Liver (tissue), 6 donors: ENCODE data around the gene PEX11A. TPM values are rescaled to one million over a fixed set of nuclear protein-coding genes. Genes with fewer than 3 reads are reported as not detected.

Experiments used
- polyA plus RNA-seq, 2 donors: library from polyadenylated mRNA; stranded (reverse) in 1 of 2; unstranded in 1 of 2; fragments of 200-250 nt in 1 of 2; fragments of >200 nt in 1 of 2; fragmentation: Nextera tagmentation in 1 of 2; extraction: Ambion mirVana in 1 of 2; gene quantifications; one replicate each; pipeline versions ENCODE4 v1.2.1 to v1.2.3, GENCODE V29; 2013 to 2015
- small RNA-seq: library from RNA; depleted of rRNA; stranded (forward); fragments of <200 nt; gene quantifications from one replicate; pipeline ENCODE3, GENCODE V24; 2014
- total RNA-seq, 2 donors: library from RNA; depleted of rRNA; stranded (reverse); fragments of >200 nt; gene quantifications; one replicate each; pipeline ENCODE4 v1.2.3, GENCODE V29; 2014
- TF ChIP-seq, protein P1 (sequence below): IDR thresholded peaks from 2 replicates; pipeline ENCODE4 v1.6.1; 2016; ENCODE audit warnings: antibody characterized with exemption
- donor health status: healthy.
- donor health status: healthy.
- donor health status: healthy.

The PEX11A gene
- total and polyA plus RNA-seq, 4 donors, result 6.6 to 47.9 (median 24.3) TPM

DNA sequence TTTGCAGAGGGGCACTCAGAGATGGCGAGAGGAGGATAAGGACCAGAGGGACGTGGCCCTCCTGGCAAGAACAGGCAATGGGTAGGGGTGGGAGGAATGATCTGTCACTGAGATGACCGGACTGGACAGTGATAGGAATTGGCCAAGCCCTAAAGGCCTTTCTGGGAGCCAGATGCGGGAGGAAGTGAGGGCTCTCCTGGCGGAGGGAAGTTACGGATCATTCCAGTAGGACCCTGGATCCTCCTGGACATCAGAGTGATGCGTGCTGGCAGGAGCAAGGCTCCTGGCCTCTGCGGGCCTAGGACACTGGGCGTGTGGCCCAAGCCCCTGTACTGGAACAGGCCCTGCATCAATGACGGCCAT is 58.7 kb downstream of the PEX11A start (continued):
- TF ChIP-seq, protein P1, sequence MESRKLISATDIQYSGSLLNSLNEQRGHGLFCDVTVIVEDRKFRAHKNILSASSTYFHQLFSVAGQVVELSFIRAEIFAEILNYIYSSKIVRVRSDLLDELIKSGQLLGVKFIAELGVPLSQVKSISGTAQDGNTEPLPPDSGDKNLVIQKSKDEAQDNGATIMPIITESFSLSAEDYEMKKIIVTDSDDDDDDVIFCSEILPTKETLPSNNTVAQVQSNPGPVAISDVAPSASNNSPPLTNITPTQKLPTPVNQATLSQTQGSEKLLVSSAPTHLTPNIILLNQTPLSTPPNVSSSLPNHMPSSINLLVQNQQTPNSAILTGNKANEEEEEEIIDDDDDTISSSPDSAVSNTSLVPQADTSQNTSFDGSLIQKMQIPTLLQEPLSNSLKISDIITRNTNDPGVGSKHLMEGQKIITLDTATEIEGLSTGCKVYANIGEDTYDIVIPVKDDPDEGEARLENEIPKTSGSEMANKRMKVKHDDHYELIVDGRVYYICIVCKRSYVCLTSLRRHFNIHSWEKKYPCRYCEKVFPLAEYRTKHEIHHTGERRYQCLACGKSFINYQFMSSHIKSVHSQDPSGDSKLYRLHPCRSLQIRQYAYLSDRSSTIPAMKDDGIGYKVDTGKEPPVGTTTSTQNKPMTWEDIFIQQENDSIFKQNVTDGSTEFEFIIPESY, result no peak

Small RNA genes within 50 kb of the gene (small RNA-seq; reads per million reads assigned to genes)
- gene RNU6-132P, result not detected

Other genes with a start within 250 kb of the PEX11A start
- under 1 TPM; 0.08 to 0.19 TPM for gene RHCG, start 194.2 kb downstream of the PEX11A start, total RNA-seq
- under 1 TPM; 0.14 to 0.15 TPM for gene RHCG, start 194.2 kb downstream of the PEX11A start, polyA plus RNA-seq
- 1 to 10 TPM in 1 of 2 donors, under 1 TPM in 1; under 0.01 to 7.3 TPM for gene TICRR, start 115.3 kb downstream of the PEX11A start, total RNA-seq
- gene TICRR, start 115.3 kb downstream of the PEX11A start, polyA plus RNA-seq, result under 1 TPM; 0.13 to 0.17 TPM
- 1 to 10 TPM; 1.0 to 1.3 TPM for gene KIF7, start 35.3 kb downstream of the PEX11A start, total RNA-seq
- gene KIF7, start 35.3 kb downstream of the PEX11A start, polyA plus RNA-seq, result under 1 TPM; 0.04 to 0.44 TPM
- gene PLIN1, start 11.4 kb downstream of the PEX11A start, total RNA-seq, result 10 to 100 TPM; 10.8 to 46.0 TPM
- 10 to 100 TPM; 10.2 to 15.8 TPM for gene PLIN1, start 11.4 kb downstream of the PEX11A start, polyA plus RNA-seq
- under 1 TPM in 1 of 2 donors, not detected in 1; 0.08 TPM for gene WDR93, start 57 bp upstream of the PEX11A start, total RNA-seq
- gene WDR93, start 57 bp upstream of the PEX11A start, polyA plus RNA-seq, result under 1 TPM in 1 of 2 donors, not detected in 1; 0.08 TPM
- under 1 TPM; 0.14 to 0.50 TPM for gene MESP1, start 60.5 kb upstream of the PEX11A start, total RNA-seq
- 1 to 10 TPM; 1.2 to 1.8 TPM for gene MESP1, start 60.5 kb upstream of the PEX11A start, polyA plus RNA-seq
- not detected for gene MESP2, start 85.6 kb upstream of the PEX11A start, total RNA-seq
- under 1 TPM in 1 of 2 donors, not detected in 1; 0.03 TPM for gene MESP2, start 85.6 kb upstream of the PEX11A start, polyA plus RNA-seq
- gene ANPEP, start 124.1 kb upstream of the PEX11A start, total RNA-seq, result 100 to 1,000 TPM in 1 of 2 donors, 10 to 100 TPM in 1; 88.8 to 182 TPM
- 100 to 1,000 TPM; 150 to 227 TPM for gene ANPEP, start 124.1 kb upstream of the PEX11A start, polyA plus RNA-seq
- 10 to 100 TPM; 24.1 to 73.5 TPM for gene AP3S2, start 203.2 kb upstream of the PEX11A start, total RNA-seq
- 10 to 100 TPM in 1 of 2 donors, 1 to 10 TPM in 1; 8.4 to 27.6 TPM for gene AP3S2, start 203.2 kb upstream of the PEX11A start, polyA plus RNA-seq
- gene ARPIN, start 222.2 kb upstream of the PEX11A start, total RNA-seq, result 1 to 10 TPM; 3.9 to 7.2 TPM
- 1 to 10 TPM; 1.6 to 3.2 TPM for gene ARPIN, start 222.2 kb upstream of the PEX11A start, polyA plus RNA-seq